Measurements from ENCODE around the gene STOX1. TPM values are rescaled to one million over a fixed set of nuclear protein-coding genes. Genes with fewer than 3 reads are reported as not detected.

STOX1 gene, protein sequence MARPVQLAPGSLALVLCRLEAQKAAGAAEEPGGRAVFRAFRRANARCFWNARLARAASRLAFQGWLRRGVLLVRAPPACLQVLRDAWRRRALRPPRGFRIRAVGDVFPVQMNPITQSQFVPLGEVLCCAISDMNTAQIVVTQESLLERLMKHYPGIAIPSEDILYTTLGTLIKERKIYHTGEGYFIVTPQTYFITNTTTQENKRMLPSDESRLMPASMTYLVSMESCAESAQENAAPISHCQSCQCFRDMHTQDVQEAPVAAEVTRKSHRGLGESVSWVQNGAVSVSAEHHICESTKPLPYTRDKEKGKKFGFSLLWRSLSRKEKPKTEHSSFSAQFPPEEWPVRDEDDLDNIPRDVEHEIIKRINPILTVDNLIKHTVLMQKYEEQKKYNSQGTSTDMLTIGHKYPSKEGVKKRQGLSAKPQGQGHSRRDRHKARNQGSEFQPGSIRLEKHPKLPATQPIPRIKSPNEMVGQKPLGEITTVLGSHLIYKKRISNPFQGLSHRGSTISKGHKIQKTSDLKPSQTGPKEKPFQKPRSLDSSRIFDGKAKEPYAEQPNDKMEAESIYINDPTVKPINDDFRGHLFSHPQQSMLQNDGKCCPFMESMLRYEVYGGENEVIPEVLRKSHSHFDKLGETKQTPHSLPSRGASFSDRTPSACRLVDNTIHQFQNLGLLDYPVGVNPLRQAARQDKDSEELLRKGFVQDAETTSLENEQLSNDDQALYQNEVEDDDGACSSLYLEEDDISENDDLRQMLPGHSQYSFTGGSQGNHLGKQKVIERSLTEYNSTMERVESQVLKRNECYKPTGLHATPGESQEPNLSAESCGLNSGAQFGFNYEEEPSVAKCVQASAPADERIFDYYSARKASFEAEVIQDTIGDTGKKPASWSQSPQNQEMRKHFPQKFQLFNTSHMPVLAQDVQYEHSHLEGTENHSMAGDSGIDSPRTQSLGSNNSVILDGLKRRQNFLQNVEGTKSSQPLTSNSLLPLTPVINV
- 0.02 TPM for total RNA-seq (2013)
- under 1 TPM in 1 of 3 donors, not detected in 2; 0.03 TPM for polyA plus RNA-seq
- 0.08 and 0.14 TPM in 2 replicates for polyA minus RNA-seq
- 0 to 1.3 (median 0.04) reads per million in 11 experiments for total RNA-seq

DNA sequence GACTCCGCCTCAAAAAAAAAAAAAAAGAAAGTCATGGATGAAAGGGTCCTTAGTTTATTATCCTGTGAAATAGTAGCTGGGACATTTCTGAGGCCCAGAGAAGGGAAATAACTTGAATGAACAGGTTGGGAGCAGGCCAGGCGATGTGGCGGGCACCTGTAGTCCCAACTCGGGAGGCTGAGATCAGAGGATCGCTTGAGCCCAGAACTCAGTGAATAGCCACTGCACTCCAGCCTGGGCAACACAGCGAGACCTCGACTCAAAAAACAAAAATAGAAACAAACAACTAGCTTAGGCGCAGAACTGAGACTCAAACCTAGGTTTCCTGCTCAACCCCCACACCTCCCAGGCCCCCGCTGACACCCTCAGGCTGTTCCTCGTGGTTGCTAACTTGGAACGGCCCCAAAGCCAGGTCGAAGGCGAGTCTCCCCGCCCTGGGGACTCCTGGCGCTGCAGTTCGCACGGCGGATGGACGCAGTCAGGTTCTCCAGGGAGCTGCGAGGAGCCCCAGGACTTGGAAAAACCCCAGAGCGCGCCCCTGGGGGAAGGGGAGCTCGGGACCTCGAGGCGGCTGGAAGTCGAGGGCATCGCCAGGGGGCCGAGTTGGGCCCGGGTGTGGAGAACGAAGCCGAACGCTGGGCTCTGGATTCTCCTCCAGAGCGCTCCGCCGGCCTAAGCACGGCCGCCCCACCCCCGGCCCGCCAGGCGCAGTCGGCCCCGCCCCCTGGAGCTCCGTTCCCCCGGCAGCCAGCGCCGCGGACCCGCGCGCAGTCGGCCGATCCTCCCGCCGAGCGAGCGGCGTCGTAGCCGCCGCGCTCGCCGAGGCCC, at the start of gene STOX1:
STOX1 (plus strand) TSS at position 768 of the 828 bp plus-strand sequence. CDS start 93 bp downstream, outside the sequence.
- intact Hi-C loops (cut with micrococcal nuclease) = no loop called here
- Histone ChIP-seq H3K36me3 (replicated peaks in 1 of 2; ENCODE audit: control insufficient read depth in 1 of 2, insufficient read depth in 2 of 2, low read length in 2 of 2) (no peaks in the 10 kb centered on the region), H3K9ac (ENCODE audit: insufficient read depth, low read length, poor library complexity, severe bottlenecking) (peak within 1 kb of the TSS; percentile 49), H3K4me2 (replicated peaks; ENCODE audit: extremely low read depth, low read length, poor library complexity, severe bottlenecking) (peak within 1 kb of the TSS; percentile 73), H3K79me2 (ENCODE audit: insufficient read depth, low read length) (no peaks in the 10 kb centered on the region), H4K20me1 (ENCODE audit: insufficient read depth, low read length) (no peaks in the 10 kb centered on the region), H3K27ac (ENCODE audit: low read depth in 1 of 2, low read length in 2 of 2) (no peak within 1 kb of the TSS), H3K4me1 (ENCODE audit: control insufficient read depth in 1 of 2, insufficient read depth in 2 of 2, low read length in 2 of 2) (peaks cover 5 to 7% of the 10 kb centered on the region in 2 donors), H2AFZ (ENCODE audit: insufficient read depth, low read depth, low read length, poor library complexity, severe bottlenecking) (peak within 1 kb of the TSS; percentile 83), H3K4me3 (replicated peaks in 1 of 3; ENCODE audit: low read depth in 2 of 3, low read length in 3 of 3) (peak within 1 kb of the TSS; percentile 21 to 79 (median 40)), H3K27me3 (ENCODE audit: control insufficient read depth in 2 of 2, insufficient read depth in 2 of 2, low read length in 2 of 2) (peaks cover 10 to 30% of the 10 kb centered on the region in 2 donors), H3K9me3 (replicated peaks in 1 of 2; ENCODE audit: control insufficient read depth in 1 of 2, insufficient read depth in 1 of 2, low read length in 2 of 2) (no peaks in the 10 kb centered on the region)
- 6% methylated on average over 60 of the region's 63 CpGs for WGBS (ENCODE audit: insufficient coverage)
- Mint-ChIP-seq H3K27ac (no peak within 1 kb of the TSS), H3K36me3 (no peaks in the 10 kb centered on the region), H3K4me1 (peaks cover 9% of the 10 kb centered on the region), H3K27me3 (ENCODE audit: low read depth in 3 of 3) (peaks cover 35 to 38% (median 38%) of the 10 kb centered on the region in 3 donors), H3K4me3 (peak within 1 kb of the TSS; percentile 68 to 85), H3K9me3 (peaks cover 0 to 15% (median 3%) of the 10 kb centered on the region in 7 donors)
- TF ChIP-seq, protein P1, sequence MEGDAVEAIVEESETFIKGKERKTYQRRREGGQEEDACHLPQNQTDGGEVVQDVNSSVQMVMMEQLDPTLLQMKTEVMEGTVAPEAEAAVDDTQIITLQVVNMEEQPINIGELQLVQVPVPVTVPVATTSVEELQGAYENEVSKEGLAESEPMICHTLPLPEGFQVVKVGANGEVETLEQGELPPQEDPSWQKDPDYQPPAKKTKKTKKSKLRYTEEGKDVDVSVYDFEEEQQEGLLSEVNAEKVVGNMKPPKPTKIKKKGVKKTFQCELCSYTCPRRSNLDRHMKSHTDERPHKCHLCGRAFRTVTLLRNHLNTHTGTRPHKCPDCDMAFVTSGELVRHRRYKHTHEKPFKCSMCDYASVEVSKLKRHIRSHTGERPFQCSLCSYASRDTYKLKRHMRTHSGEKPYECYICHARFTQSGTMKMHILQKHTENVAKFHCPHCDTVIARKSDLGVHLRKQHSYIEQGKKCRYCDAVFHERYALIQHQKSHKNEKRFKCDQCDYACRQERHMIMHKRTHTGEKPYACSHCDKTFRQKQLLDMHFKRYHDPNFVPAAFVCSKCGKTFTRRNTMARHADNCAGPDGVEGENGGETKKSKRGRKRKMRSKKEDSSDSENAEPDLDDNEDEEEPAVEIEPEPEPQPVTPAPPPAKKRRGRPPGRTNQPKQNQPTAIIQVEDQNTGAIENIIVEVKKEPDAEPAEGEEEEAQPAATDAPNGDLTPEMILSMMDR (IDR thresholded peaks at IDR 0.05) = no peak
- DNase-seq = peak in 1 of 3 donors; percentile 12
